Activated CD4-positive, alpha-beta T cell treated with anti-CD3 and anti-CD28 coated beads, Interleukin-2, Interleukin-6, amounts not matched to agents 100 ng/mL and 50 ng/mL, durations not matched to agents 16 hours and 8 hours (primary cell): ENCODE data around the gene RHOG.
"Not testable (repeated sequence)": the region's sequence is repeated elsewhere in the genome, so short reads cannot be mapped to it uniquely, and the experiment has no call there.

Source experiments
- DNase-seq: peaks from one replicate; pipeline ENCODE4 v3.0.0-alpha.2; 2020

RHOG gene

GRCh38 chr11:3832816-3833215 is 7.9 kb downstream of the RHOG start:
- DNase-seq = no peak

- DNase-seq = no peak
Observed at GRCh38 chr11:3831378-3832239, 9.2 kb downstream of the RHOG start.

GRCh38 chr11:3830730-3831129 is 10.0 kb downstream of the RHOG start:
- DNase-seq = no peak

- DNase-seq = no peak
Observed at GRCh38 chr11:3830088-3830487, 10.7 kb downstream of the RHOG start.

GRCh38 chr11:3827434-3828186 is 13.1 kb downstream of the RHOG start:
- no peak for DNase-seq

GRCh38 chr11:3826721-3827120 is 14.0 kb downstream of the RHOG start:
- no peak for DNase-seq

GRCh38 chr11:3825473-3826154 is 15.1 kb downstream of the RHOG start:
- no peak for DNase-seq

- DNase-seq = peak; percentile 89
Observed at GRCh38 chr11:3824714-3825472, 15.9 kb downstream of the RHOG start.

- DNase-seq = no peak
Observed at GRCh38 chr11:3823762-3824506, 16.8 kb downstream of the RHOG start.

- no peak for DNase-seq
Observed at GRCh38 chr11:3823303-3823702, 17.5 kb downstream of the RHOG start.

- no peak for DNase-seq
Observed at GRCh38 chr11:3822312-3822711, 18.4 kb downstream of the RHOG start.

- no peak for DNase-seq
Observed at GRCh38 chr11:3820971-3821370, 19.8 kb downstream of the RHOG start.

- no peak for DNase-seq
Observed at GRCh38 chr11:3817181-3817800, 23.5 kb downstream of the RHOG start.

GRCh38 chr11:3816673-3817072 is 24.1 kb downstream of the RHOG start:
- DNase-seq = no peak

- DNase-seq = no peak
Observed at GRCh38 chr11:3815845-3816244, 24.9 kb downstream of the RHOG start.

- not testable (repeated sequence) for DNase-seq
Observed at GRCh38 chr11:3814832-3815231, 25.9 kb downstream of the RHOG start.

- no peak for DNase-seq
Observed at GRCh38 chr11:3810951-3811350, 29.8 kb downstream of the RHOG start.

GRCh38 chr11:3810446-3810845 is 30.3 kb downstream of the RHOG start:
- no peak for DNase-seq

GRCh38 chr11:3809624-3809928 is 31.2 kb downstream of the RHOG start:
- DNase-seq = no peak

- peak; percentile 73 for DNase-seq
Observed at GRCh38 chr11:3808861-3809623, 31.7 kb downstream of the RHOG start.
